ENCODE results near the gene ZNF664.

Gene ZNF664

GRCh38 chr12:123972457-123973401 lies at the start of gene ZNF664, which contains the start of gene CCDC92:
Gene ZNF664 (plus strand): TSS chr12:123973215. CDS start chr12:124012145, 38,930 bp downstream.
Gene CCDC92 (minus strand): TSS chr12:123972831. CDS start chr12:123944305, 28,526 bp downstream.
- DNase-seq (ENCODE audit: low read depth in 2 of 2), result peak; percentile 92 to 94

GRCh38 chr12:123923927-123924326 lies 49.1 kb upstream of the ZNF664 start:
- DNase-seq (ENCODE audit: low read depth in 2 of 2), result no peak

GRCh38 chr12:123924539-123924938 lies 48.5 kb upstream of the ZNF664 start:
- no peak for DNase-seq (ENCODE audit: low read depth in 2 of 2)

- no peak for DNase-seq (ENCODE audit: low read depth in 2 of 2)
Measured at GRCh38 chr12:123928274-123928865, 44.6 kb upstream of the ZNF664 start.

DNA sequence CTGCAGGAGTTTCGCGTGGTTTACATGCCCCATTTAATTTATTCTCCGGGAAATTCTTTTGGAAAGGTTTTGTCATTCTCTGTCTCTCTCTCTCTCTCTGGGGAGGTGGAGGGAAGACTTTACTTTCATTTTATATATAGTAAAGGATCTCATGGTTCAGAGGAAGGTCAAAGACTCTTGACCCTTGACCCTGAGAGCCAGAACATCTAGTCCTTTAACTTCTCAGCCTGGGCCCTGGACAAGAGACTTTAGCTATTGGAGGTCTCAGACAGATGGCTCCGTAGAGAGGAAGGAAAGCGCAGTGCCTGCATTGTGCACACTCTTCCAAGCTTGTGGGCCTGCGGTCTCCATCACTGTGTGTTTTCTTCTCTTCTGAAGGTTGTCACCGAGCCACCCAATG lies 44.1 kb upstream of the ZNF664 start:
- DNase-seq (ENCODE audit: low read depth in 2 of 2), result no peak

DNA sequence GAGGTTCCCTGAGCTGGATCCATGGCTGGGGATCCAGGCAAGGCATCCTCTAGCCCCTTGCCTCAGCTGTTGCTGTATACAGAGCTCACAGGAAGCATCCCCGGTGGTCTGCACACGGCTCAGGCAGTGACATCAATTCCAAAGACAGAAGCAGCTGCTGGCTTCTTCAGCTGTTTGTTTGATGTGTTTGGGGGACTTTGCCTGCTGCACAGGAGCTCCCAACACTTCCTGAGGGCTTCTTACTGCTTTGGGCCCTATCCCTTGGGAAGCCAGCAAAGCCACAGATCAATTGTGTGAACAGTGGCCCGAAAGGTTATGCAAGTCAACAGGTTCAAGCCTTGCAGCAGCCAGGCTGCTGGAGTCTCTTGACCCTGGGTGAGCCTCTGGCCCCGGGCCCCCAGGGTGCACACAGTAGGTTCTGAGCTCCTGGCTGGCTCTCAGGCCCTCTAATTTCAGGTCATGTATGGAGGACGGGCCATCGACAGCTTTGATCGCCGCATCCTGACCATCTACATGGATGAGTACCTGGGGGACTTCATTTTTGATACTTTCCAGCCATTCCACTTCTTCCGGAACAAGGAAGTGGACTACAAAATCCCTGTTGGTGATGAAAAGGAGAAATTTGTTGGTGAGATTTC lies 43.0 kb upstream of the ZNF664 start:
- DNase-seq (ENCODE audit: low read depth in 2 of 2), result no peak

DNA sequence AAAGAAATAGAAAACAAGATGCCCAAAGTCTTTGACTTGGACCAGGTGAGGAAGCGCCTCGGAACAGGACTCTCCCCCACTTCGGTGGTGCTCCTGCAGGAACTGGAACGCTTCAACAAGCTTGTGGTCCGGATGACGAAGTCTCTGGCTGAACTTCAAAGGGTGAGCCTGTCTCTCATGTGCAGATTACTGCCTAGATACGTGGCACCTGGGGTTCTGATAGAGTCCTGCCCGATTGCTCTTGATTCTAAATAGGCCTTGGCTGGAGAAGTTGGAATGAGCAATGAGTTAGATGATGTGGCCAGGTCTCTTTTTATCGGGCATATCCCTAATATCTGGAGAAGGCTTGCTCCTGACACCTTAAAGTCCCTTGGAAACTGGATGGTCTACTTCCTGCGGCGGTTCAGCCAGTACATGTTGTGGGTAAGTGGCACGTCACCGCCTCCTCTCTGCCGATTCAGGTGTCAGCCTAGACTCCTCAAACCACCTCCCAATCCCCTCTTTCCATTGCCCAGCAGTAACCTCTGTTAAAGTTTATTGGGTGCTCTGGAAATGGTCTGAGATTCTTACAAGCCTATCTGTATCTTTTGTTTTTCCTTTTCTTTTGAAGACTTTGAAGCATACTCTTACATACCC lies 41.2 kb upstream of the ZNF664 start:
- DNase-seq (ENCODE audit: low read depth in 2 of 2), result no peak

DNA sequence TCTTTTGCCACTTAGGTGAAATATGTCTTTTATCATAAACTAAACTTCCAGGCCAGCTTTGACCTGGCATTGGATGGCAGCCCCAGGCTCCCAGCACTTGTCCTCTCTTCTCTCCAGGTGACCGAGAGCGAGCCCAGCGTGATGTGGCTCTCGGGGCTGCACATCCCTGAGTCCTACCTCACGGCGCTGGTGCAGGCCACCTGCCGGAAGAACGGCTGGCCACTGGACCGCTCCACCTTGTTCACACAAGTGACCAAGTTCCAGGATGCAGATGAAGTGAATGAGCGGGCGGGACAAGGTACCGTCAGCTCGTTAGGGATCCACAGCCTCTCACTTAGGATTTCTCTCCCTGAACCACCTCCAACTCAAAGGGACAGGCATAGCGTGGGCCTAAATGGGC lies 39.8 kb upstream of the ZNF664 start:
- DNase-seq (ENCODE audit: low read depth in 2 of 2), result no peak

GRCh38 chr12:123934016-123934620 lies 38.9 kb upstream of the ZNF664 start:
- DNase-seq (ENCODE audit: low read depth in 2 of 2), result no peak

DNA sequence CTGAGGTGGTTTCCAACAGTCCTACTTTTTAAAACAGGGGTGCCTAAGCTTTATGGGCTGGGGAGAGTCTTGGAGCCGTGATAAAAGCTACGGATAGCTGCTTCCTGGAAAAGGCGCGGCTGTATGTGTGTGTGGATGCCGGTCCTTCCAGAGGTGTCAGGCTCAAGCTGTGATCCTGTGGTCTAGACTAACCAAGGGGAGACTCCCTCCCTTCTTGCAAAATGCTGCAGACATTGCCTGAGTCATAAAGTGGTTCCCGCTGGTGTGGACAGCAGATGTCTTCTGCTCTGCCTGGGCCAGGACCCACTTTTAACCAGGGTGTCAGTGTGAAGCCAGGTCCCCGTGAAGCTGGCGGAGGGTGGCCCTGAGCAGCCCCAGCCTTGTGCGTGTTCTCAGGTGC lies 38.2 kb upstream of the ZNF664 start:
- DNase-seq (ENCODE audit: low read depth in 2 of 2), result no peak

DNA sequence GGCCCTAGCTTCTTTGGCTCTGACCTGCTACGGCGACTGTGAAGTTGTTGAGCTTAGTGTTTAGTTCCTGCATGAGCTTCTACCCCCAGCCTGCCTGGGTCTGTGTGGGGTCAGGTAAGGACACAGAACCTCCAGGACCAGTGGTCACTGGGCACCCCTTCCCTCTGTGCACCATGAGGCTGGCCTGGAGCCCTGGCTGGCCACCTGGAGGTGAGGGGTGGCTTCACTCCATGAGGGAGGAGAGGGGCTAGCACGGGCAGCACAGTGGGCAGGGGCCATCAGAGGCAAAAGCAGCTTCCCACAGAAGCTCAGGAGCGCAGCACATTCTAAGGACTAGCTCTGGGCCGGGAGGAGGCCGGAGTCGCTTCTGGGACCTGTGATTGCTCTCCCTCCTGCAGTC lies 37.1 kb upstream of the ZNF664 start:
- DNase-seq (ENCODE audit: low read depth in 2 of 2), result no peak

- no peak for DNase-seq (ENCODE audit: low read depth in 2 of 2)
Measured at GRCh38 chr12:123936471-123936870, 36.5 kb upstream of the ZNF664 start.

- no peak for DNase-seq (ENCODE audit: low read depth in 2 of 2)
Measured at GRCh38 chr12:123936956-123937706, 35.9 kb upstream of the ZNF664 start.

DNA sequence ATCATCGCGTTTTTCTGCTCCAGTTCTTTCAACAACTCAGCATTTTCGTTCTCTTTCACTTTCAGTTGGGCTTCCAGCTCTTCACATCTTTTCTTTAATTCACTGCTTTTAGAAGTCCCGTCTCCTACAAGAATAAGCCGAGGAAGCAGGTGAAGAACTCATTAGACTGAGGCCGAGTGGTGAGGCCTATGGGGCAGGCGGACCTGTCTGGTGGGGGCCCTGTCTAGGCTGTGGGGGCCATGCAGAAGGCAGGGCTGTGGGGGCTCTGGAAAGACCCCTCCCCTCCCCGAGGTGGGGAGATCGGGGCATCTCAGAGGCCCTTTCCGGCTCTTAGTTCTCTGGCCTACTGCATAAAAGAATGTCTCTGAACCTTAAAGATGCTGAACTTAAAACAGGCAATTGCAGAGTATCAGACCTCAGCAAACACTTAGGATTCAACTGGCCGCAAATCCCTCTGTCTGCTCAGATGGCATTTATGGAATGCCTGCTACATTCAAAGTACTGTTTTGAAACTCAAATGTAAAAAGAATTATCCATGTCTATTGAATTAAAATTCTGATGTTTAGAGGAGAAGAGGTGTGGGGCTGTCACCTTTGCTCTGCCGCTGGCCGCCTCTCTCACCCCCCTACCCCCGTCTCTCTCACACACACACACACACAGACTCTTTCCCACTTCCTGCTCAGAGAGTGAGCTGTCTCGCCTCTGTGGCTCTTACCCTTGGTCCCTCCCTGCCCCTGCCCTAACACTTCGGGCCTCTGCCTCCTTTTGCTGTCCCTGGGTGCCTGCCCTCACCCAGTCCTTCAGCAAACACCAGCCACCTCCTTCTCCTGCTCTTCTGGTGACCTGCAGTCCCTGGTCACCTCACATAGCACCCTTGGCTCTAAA lies 35.1 kb upstream of the ZNF664 start:
- peak in 1 of 2 donors; percentile 14 for DNase-seq (ENCODE audit: low read depth in 2 of 2)

DNA sequence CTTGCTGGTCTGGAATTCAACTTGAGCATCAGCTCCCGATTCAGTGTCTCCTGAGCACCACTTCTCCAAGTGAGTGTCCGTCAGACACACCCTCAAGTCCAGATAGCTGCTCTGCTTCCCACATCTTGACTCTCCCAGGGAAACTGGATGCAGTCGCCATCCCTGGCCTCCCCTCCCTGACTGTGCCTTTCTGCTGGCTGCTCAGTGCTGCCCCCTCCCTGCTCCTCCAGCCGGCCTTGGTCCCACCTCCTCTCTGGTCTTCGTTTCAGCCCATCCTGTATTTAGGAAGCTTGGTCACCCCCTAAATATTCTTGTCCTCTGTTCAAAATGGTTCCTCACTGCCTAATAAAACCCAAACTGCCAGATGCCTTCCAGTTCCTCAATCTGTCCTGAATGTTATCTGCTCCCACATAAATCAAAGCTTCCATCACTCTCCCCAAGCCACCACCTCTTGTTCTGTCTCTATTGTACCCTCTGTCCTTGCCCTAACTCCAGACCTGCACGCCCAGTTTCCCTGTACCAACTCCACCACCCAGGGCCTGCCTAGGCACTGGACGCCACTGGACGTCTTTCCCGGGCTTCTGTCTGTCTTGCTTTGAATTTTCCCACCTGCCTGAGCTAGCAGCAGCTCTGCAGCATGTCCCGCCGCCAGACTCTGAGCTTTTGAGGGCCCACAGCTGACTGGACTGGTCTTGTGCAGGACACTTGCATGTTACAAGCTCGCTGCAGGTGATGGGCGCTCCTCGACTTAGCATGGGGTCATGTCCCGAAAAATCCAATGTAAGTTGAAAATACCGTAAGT lies 34.1 kb upstream of the ZNF664 start:
- no peak for DNase-seq (ENCODE audit: low read depth in 2 of 2)

DNA sequence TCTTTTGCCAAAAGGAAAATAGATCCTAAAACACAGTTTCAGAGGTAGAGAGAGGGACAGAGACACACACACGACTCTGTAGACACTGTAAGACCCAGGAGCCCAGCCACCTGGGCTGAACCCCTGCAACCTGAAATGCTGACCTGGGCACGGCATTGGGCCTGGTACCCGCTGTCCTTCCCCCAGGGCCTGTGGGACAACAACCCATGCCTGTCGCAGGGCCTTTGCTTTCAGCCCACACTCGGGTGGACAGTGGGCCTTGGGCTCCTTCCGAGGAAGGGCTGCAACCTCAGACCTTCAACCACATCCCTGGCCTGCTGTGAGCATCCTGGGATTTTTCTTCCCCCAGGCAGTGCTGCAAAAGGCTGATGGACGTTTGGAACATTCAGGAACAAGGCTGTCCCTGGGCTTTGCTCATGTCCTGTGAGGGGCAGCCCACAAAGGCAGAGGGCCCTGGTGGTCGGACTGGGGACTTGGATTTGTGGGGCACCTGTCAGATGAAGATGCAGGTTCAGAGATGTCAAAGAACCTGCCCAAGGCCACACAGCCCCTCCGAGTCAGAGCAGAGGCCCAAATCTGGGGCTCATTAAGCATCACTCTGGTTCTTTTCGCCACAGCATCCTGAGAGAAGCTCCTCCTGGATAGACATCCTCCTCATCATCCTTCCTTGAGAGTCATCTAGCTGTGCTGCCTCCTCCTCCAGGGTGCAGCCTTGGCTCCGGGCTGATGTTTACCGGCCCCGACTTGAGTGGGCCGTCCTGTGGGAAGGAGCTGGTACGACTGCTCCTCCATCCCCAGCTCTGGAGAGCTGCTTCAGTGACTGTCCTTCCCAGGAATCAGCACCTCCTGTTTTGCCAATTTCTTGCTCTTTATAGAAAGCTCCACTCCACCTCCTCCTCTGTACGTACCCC lies 33.0 kb upstream of the ZNF664 start:
- no peak for DNase-seq (ENCODE audit: low read depth in 2 of 2)

DNA sequence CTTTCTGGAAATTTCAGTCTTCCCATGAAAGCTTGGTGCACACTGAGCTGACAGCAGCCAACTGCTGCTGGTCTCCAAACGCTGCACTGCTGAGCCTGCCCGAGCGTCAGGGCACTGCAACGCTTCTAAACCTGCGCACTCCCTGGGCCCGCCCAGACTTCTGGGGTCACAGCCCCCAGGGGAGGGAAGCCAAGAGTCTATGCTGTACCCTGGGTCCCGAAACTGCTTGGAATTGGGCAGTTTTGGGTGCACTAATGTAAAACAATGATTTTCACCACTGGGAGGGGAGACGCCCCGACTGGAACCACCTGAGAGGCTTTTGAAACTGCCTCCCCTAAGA lies 32.4 kb upstream of the ZNF664 start:
- no peak for DNase-seq (ENCODE audit: low read depth in 2 of 2)

GRCh38 chr12:123941000-123941399 lies 32.0 kb upstream of the ZNF664 start:
- DNase-seq (ENCODE audit: low read depth in 2 of 2), result no peak
